Nephron (organoid): ENCODE results near the gene ACBD6.

Experiments used
- H3K27ac Mint-ChIP-seq, 3 experiments: 2 replicates each; pipeline ENCODE4 v1.8.0; 2020; ENCODE audit warnings: mixed read lengths in 3 of 3, mild to moderate bottlenecking in 2 of 3, moderate library complexity in 1 of 3
- H3K27me3 Mint-ChIP-seq: 2 replicates; pipeline ENCODE4 v1.8.0; 2021; ENCODE audit warnings: low read depth, mild to moderate bottlenecking, moderate library complexity, mixed read lengths
- H3K36me3 Mint-ChIP-seq: 2 replicates; pipeline ENCODE4 v1.8.0; 2020; ENCODE audit warnings: low read depth, mixed read lengths
- H3K4me1 Mint-ChIP-seq: 2 replicates; pipeline ENCODE4 v1.8.0; 2020; ENCODE audit warnings: mixed read lengths
- H3K4me3 Mint-ChIP-seq, 3 experiments: 2 replicates each; pipeline ENCODE4 v1.8.0; 2020; ENCODE audit warnings: mild to moderate bottlenecking in 3 of 3, mixed read lengths in 3 of 3, moderate library complexity in 2 of 3
- H3K9me3 Mint-ChIP-seq: 2 replicates; pipeline ENCODE4 v1.8.0; 2020; ENCODE audit warnings: mixed read lengths
- CTCF ChIP-seq, 3 experiments: fragments of 200-600 bp; sonication (generic); IDR thresholded peaks; one replicate each; pipeline ENCODE4 v1.5.0; 2021; ENCODE audit warnings: antibody characterized with exemption in 3 of 3; ENCODE audit not compliant: unreplicated experiment in 3 of 3

The ACBD6 gene

GRCh38 chr1:180271272-180272255 is 230.8 kb downstream of the ACBD6 start:
- Mint-ChIP-seq H3K27ac (peak overlapping the region in 2 of 3 experiments; percentile 39 to 82), H3K4me3 (no peak overlapping the region), H3K36me3 (peaks cover 29% of the 10 kb centered on the region), H3K27me3 (no peaks in the 10 kb centered on the region), H3K9me3 (no peaks in the 10 kb centered on the region), H3K4me1 (peaks cover 48% of the 10 kb centered on the region)
- no peak for TF ChIP-seq CTCF (IDR thresholded peaks at IDR 0.05; ENCODE audit: unreplicated experiment in 3 of 3)

DNA sequence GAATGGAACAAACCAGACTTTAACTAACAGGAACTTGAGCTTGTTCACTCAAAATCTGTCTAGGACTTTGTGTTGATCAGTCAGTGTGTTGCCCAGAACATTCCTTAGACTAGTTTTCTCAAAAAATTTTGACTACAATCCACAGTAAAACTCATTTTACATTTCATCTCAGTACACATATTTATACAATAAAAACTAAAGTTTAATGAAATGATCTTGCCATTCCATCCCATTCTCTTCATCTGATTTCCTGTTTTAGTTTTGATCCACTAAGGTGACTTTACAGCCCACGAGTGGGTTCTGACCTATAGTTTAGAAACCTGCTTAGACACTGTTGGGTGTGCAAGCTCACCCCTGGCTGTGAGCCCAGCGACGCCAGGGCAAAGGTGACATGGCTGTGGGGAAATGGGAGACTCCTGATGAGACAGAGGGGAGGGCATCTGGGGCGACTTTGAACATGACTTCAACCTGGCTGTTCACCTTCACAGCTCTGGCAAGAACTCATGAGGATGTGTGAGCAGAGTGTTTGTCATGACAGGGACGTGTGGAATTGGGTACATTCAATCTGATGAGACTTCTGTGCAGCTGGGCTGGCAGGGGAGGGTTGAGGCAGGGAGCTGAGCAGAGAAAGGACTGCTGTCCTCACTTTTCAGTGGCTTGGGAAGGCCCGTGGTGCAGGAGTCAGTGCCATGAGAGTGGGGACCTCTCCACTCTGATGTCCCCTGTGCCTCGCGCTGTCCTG is 231.7 kb downstream of the ACBD6 start:
- no peak for TF ChIP-seq CTCF (IDR thresholded peaks at IDR 0.05; ENCODE audit: unreplicated experiment in 3 of 3)
- Mint-ChIP-seq H3K27ac (peak overlapping the region in 2 of 3 experiments; percentile 39 to 82), H3K4me1 (peaks cover 44% of the 10 kb centered on the region), H3K9me3 (no peaks in the 10 kb centered on the region), H3K27me3 (peaks cover 2% of the 10 kb centered on the region), H3K36me3 (peaks cover 25% of the 10 kb centered on the region), H3K4me3 (no peak overlapping the region)

DNA sequence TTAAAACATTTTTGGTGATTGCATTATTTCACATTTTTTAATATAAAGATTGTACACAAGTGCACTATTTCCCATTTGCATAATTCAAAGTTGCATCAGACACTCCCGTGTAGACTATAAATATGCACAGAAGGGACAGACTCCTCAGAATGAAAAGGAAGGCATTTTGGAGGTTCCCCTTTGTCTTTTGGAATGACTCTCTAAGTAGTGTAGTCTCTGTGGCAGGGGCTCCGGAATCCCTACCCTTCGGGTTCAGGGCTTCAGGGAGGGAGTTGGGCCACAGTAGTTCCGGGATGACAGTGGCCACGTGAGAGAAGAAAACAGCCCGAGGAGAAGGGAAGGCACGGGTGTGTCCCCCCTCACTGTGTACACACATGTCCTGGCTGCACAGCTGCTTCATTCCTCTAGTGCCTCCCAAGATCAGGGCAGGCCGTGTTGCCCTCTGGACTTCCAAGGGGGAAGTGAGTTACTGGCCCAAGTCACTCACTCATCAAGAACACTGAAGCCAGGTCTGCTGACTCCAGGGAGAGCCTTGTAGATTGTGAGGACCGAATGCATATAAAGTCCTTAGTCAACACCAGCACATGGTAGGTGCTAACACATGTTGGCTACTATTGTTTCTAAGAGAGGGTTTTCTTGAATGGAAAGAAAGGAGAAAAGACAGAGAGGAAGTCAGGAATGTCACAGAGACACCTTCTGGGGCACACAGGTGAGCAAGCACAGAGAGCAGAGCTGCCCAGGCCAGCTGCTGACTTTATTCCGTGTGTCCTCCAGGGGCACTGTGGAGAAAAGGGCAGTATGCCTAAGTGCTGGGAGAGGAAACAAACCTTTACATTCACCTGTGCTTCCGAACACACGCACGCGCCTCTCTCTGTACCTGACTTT is 232.5 kb downstream of the ACBD6 start:
- H3K36me3 Mint-ChIP-seq = peaks cover 21% of the 10 kb centered on the region
- peak overlapping the region in 1 of 3 experiments; percentile 35 for H3K4me3 Mint-ChIP-seq
- peak overlapping the region in 2 of 3 experiments; percentile 6 to 28 for H3K27ac Mint-ChIP-seq
- H3K9me3 Mint-ChIP-seq = no peaks in the 10 kb centered on the region
- peaks cover 10% of the 10 kb centered on the region for H3K27me3 Mint-ChIP-seq
- H3K4me1 Mint-ChIP-seq = peaks cover 44% of the 10 kb centered on the region
- peak in 1 of 3 experiments; percentile 20 for TF ChIP-seq CTCF (IDR thresholded peaks at IDR 0.05; ENCODE audit: unreplicated experiment in 3 of 3)

DNA sequence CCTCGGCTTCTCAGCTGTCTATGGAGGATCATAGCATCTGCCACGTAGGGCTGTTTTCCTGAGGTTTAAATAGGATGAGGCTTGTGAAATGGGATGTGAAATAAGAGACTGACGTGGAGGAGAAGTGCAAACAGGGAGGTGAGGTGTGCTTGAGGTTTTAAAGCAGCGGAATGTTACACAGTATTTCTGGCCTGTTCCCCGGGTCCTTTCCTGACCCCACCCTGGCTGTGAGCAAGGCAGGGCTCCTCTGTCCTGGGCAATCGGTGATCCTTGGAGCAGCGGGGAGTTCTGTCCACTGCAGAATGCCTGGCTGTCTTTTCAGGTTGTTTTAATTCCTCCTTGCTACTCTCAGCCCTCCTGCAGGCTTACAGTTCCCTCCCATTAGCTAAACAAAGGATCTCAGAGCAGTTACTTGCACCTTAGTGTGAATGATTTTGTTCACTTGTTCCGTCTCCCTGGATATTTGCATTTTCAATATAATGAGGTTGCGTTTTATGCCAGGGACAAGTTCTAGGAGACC is 233.8 kb downstream of the ACBD6 start:
- Mint-ChIP-seq H3K4me1 (peaks cover 44% of the 10 kb centered on the region), H3K27ac (peak overlapping the region in 2 of 3 experiments; percentile 4 to 40), H3K9me3 (no peaks in the 10 kb centered on the region), H3K36me3 (peaks cover 9% of the 10 kb centered on the region), H3K27me3 (peaks cover 18% of the 10 kb centered on the region), H3K4me3 (peak overlapping the region in 1 of 3 experiments; percentile 0)
- no peak for TF ChIP-seq CTCF (IDR thresholded peaks at IDR 0.05; ENCODE audit: unreplicated experiment in 3 of 3)
